ENCODE results near the gene PROM1. TPM values are rescaled to one million over a fixed set of nuclear protein-coding genes. Genes with fewer than 3 reads are reported as not detected.

The PROM1 gene
- total and polyA plus RNA-seq, 8 donors: 3.5 to 124 (median 12.3) TPM

DNA sequence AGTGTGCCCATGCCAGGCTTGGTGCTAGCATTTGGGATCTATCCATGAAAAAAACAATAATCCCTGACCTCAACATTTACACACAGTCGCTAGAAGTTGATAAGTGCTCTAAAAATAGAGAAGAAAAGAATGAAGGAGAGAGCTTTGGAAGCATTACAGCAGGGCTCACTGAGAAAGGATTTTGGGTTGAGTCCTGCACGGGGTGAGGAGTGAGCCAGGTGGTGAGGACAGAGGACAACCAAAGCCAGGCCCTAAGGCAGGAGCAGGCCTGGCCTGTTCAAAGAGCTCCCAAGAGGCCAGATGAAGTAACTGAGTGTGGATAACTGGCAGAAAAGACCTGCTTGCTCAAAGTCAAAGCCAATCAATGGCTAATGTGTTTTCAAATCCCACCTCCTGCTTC lies 20.7 kb upstream of the PROM1 start:
- WGBS, 5 donors: 23 to 47% (median 35%) methylated on average over 2 of the region's 2 CpGs

DNA sequence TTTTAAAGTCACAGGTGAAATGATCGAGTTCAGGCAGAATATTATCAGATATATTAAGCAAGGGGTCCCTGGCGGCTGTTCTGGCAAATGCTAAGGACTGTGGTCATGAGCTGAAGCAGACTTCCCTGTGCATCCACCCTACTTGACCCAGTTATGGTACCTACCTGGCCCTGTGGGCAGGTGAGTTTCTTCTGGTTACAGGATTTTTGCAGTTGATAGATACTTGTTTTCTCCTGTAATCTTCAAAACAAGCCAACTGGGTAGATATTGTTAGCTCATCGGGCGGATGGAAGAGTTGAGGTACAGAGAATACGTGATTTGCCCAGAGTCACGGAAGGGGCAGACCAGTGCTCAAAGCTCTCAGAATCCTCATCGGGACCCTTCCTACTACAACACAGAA lies 18.5 kb upstream of the PROM1 start:
- intact Hi-C loops (cut with DNase I; ENCODE audit: low total_unique reads): no loop called here
- no peaks in the 10 kb centered on the region for H3K36me3 ChIP-seq
- no peak for TF ChIP-seq POLR2A (IDR thresholded peaks at IDR 0.05)
- TF ChIP-seq, protein P1, sequence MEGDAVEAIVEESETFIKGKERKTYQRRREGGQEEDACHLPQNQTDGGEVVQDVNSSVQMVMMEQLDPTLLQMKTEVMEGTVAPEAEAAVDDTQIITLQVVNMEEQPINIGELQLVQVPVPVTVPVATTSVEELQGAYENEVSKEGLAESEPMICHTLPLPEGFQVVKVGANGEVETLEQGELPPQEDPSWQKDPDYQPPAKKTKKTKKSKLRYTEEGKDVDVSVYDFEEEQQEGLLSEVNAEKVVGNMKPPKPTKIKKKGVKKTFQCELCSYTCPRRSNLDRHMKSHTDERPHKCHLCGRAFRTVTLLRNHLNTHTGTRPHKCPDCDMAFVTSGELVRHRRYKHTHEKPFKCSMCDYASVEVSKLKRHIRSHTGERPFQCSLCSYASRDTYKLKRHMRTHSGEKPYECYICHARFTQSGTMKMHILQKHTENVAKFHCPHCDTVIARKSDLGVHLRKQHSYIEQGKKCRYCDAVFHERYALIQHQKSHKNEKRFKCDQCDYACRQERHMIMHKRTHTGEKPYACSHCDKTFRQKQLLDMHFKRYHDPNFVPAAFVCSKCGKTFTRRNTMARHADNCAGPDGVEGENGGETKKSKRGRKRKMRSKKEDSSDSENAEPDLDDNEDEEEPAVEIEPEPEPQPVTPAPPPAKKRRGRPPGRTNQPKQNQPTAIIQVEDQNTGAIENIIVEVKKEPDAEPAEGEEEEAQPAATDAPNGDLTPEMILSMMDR (IDR thresholded peaks at IDR 0.05): no peak
- no peak for TF ChIP-seq EP300 (IDR thresholded peaks at IDR 0.05)
- TF ChIP-seq POLR2AphosphoS5 (IDR thresholded peaks at IDR 0.05): no peak
- peaks cover 0 to 6% (median 0%) of the 10 kb centered on the region in 4 donors for H3K4me1 ChIP-seq
- no peak for DNase-seq
- 89 to 98% (median 95%) methylated on average over 7 of the region's 7 CpGs for WGBS, 5 donors
- H3K27ac ChIP-seq: no peak overlapping the region
- H3K9me3 ChIP-seq: no peaks in the 10 kb centered on the region
- H3K4me3 ChIP-seq: no peak overlapping the region
- H3K27me3 ChIP-seq: no peaks in the 10 kb centered on the region

More for the DNA sequence above, 20.7 kb upstream of the PROM1 start:
- H3K9me3 ChIP-seq: no peaks in the 10 kb centered on the region
- no peak for TF ChIP-seq POLR2A (IDR thresholded peaks at IDR 0.05)
- no peak for TF ChIP-seq POLR2AphosphoS5 (IDR thresholded peaks at IDR 0.05)
- no peak for TF ChIP-seq EP300 (IDR thresholded peaks at IDR 0.05)
- no peaks in the 10 kb centered on the region for H3K36me3 ChIP-seq
- intact Hi-C loops (cut with DNase I; ENCODE audit: low total_unique reads): no loop called here
- H3K27ac ChIP-seq: no peak overlapping the region
- DNase-seq: no peak
- H3K4me1 ChIP-seq: peaks cover 0 to 6% (median 0%) of the 10 kb centered on the region in 4 donors
- no peak overlapping the region for H3K4me3 ChIP-seq
- H3K27me3 ChIP-seq: no peaks in the 10 kb centered on the region

DNA sequence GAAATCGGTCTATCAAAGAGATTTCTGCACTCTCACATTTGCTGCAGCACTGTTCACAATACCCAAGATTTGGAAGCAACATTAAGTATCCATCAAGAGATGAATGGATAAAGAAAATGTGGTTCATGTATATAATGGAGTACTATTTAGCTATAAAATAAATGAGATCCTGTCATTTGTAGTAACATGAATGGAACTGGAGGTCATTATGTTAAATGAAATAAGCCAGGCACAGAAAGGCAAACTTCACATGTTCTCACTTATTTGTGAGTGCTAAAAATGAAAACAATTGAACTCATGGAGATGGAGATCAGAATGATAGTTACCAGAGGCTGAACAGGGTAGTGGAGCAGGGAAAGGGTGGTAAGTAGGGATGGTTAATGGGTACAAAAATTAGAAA lies 17.0 kb upstream of the PROM1 start:
- Histone ChIP-seq H3K27ac (no peak overlapping the region), H3K4me3 (no peak overlapping the region), H3K27me3 (no peaks in the 10 kb centered on the region), H3K4me1 (peaks cover 0 to 6% (median 0%) of the 10 kb centered on the region in 4 donors), H3K9me3 (no peaks in the 10 kb centered on the region), H3K36me3 (no peaks in the 10 kb centered on the region)
- TF ChIP-seq, protein P1 (IDR thresholded peaks at IDR 0.05): no peak
- no peak for TF ChIP-seq POLR2A (IDR thresholded peaks at IDR 0.05)
- no peak for TF ChIP-seq EP300 (IDR thresholded peaks at IDR 0.05)
- no peak for TF ChIP-seq POLR2AphosphoS5 (IDR thresholded peaks at IDR 0.05)
- 67 to 92% (median 89%) methylated on average over 1 of the region's 1 CpG for WGBS, 5 donors
- DNase-seq: no peak
- intact Hi-C loops (cut with DNase I; ENCODE audit: low total_unique reads): no loop called here

DNA sequence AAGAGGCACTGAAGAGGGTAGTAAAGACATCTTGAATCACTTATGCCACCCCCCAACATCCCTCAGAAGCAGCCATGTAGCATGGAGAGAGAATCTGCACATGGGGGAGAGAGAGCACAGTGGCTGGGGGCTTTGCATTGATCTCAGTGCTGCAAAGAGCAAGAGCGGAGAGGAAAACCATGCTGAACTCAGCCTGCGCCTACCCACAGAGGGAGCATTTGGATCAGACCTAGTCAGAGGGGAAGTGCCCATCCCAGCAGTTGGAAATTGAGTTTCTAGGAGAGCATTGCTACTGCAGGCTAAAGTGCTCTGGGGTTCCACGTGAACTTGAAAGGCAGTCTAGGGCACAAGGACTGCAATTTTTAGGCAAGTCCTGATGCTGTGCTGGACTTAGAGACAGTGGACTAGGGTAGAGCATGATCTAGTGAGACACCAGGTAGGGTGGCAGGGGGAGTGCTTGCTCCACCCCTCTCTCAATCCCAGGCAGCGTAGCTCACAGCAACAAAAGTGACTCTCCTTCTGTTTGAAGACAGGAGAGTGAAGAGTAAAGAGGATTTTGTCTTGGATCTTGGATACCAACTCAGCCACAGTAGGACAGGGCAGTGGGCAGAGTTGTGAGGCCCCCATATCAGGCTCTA lies 9.0 kb upstream of the PROM1 start:
- no peak overlapping the region for H3K4me3 ChIP-seq
- H3K27ac ChIP-seq: no peak overlapping the region
- TF ChIP-seq EP300 (IDR thresholded peaks at IDR 0.05) (no peak), POLR2A (IDR thresholded peaks at IDR 0.05) (no peak), POLR2AphosphoS5 (IDR thresholded peaks at IDR 0.05) (no peak)
- TF ChIP-seq, protein P1 (IDR thresholded peaks at IDR 0.05): no peak
- no peak for DNase-seq
- H3K9me3 ChIP-seq: no peaks in the 10 kb centered on the region
- no peaks in the 10 kb centered on the region for H3K27me3 ChIP-seq
- WGBS, 5 donors: 89 to 96% (median 93%) methylated on average over 4 of the region's 4 CpGs
- intact Hi-C loops (cut with DNase I; ENCODE audit: low total_unique reads): no loop called here
- H3K4me1 ChIP-seq: no peaks in the 10 kb centered on the region
- H3K36me3 ChIP-seq: no peaks in the 10 kb centered on the region

DNA sequence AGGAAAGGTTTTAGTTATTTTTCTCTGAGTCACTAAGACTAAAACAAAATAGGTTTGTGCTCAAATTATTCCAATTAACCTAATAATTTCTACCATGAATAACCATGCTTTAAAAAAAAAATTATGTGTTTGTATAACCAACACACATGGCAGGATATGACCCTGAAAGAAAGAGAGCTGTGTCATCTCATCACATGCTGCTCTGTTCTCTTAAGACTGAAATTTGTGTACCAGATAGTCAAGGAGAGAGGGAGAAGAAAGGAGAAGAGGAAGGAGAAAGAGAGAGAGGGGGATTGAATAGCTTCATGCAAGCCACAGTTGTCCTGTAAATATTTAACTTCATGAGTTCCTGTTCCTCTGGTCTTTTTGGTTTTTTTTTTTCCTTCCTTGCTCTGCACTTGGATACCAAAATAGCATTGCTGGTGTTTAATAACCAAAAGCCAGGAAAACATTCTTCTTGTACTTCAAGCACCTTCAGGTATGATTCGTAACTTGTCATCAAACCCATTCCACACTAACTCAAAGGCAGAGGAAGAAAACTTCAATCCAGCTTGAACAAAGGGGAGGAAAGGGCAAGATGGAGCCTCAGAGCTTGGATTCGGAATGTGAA lies 6.4 kb upstream of the PROM1 start:
- no peak overlapping the region for H3K4me3 ChIP-seq
- H3K27ac ChIP-seq: no peak overlapping the region
- WGBS, 5 donors: 61 to 76% (median 65%) methylated on average over 2 of the region's 2 CpGs
- no peaks in the 10 kb centered on the region for H3K36me3 ChIP-seq
- TF ChIP-seq EP300 (IDR thresholded peaks at IDR 0.05) (no peak), POLR2AphosphoS5 (IDR thresholded peaks at IDR 0.05) (no peak), POLR2A (IDR thresholded peaks at IDR 0.05) (no peak)
- TF ChIP-seq, protein P1 (IDR thresholded peaks at IDR 0.05): no peak
- no peak for DNase-seq
- H3K4me1 ChIP-seq: no peaks in the 10 kb centered on the region
- H3K27me3 ChIP-seq: peaks cover 0 to 9% (median 0%) of the 10 kb centered on the region in 3 donors
- intact Hi-C loops (cut with DNase I; ENCODE audit: low total_unique reads): no loop called here
- no peaks in the 10 kb centered on the region for H3K9me3 ChIP-seq
